ENCODE measurements around the gene CADM2.

CADM2 gene

GRCh38 chr3:85244091-85244490, 285.3 kb downstream of the CADM2 start:
- TF ChIP-seq CTCF (IDR thresholded peaks at IDR 0.05): no peak

- no peak for TF ChIP-seq CTCF (IDR thresholded peaks at IDR 0.05)
Observed at GRCh38 chr3:85244519-85244918, 285.7 kb downstream of the CADM2 start.

DNA sequence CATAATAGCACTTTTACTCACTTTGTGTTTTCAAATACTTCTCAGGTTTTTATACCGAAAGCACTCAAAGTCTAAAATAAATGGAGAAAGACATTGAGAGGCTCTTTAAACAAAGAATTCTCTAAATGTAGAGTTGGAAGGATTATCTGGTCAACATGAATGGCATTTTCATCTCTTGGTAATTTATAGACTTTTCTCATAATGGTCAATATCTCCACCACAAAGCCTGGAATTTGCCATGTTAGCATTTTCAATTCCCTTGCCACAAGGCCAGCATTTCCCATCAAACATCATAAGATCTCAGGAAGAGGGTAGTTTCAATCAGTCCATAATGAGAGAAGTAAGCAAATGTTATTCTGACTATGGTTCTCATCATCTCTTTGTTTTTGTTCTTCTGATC, 293.0 kb downstream of the CADM2 start:
- TF ChIP-seq CTCF (IDR thresholded peaks at IDR 0.05): no peak

DNA sequence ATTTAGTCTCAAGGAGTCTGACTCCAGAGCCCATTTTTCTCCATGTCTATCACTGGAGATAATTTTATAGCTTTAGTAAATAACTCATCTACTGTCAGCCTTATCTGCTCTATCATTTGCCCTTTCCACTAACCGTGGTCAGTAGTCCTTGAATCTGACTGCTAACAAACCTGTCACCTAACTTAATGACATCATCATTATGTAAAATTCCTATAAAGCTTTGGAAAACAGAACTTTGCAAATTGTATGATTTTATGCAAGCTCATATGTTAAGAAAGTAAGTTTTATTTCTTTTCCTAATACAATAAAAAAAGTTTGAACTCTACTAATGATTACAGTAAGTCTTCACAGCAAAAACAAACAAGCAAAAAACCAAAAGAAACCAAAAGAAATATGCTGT, 293.9 kb downstream of the CADM2 start:
- no peak for TF ChIP-seq CTCF (IDR thresholded peaks at IDR 0.05)

GRCh38 chr3:85254738-85255137, 295.9 kb downstream of the CADM2 start:
- no peak for TF ChIP-seq CTCF (IDR thresholded peaks at IDR 0.05)

- TF ChIP-seq CTCF (IDR thresholded peaks at IDR 0.05): no peak
Observed at GRCh38 chr3:85255949-85256348, 297.2 kb downstream of the CADM2 start.

DNA sequence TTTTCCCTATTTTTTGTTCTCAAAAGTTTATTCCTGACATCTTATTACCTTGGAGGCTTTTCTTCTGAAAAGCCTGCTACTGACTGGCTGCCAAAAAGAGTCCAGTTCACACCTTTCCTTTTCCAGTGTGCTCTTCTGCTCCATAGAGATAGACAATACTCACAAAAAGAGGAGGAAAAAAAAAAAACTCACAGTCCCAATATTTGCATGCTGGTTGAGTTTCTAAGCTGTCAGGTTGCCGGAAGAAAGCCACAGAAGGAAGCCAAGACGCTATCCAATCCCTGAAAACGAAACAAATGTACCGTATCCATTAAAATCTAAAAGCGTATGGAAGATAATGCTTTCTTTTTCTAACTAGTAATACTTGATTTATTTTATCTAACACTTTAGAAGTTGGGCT, 299.5 kb downstream of the CADM2 start:
- no peak for TF ChIP-seq CTCF (IDR thresholded peaks at IDR 0.05)

GRCh38 chr3:85258819-85259218, 300.0 kb downstream of the CADM2 start:
- TF ChIP-seq CTCF (IDR thresholded peaks at IDR 0.05): no peak

Data from LNCAP (cell line).